Skin epidermis (tissue), 12 donors: ENCODE results near the gene HBQ1.
"Not testable (repeated sequence)": the region's sequence is repeated elsewhere in the genome, so short reads cannot be mapped to it uniquely, and the experiment has no call there.

ENCODE experiments used
- H3K27ac ChIP-seq, 21 experiments: fragments of 200-600 bp; sonication (generic) in 11 of 21; one replicate each; pipeline ENCODE4 v1.5.0; 2020; ENCODE audit warnings: mild to moderate bottlenecking in 3 of 21, inconsistent platforms in 2 of 21, moderate library complexity in 2 of 21
- H3K4me3 ChIP-seq, 7 experiments: fragments of 200-600 bp; sonication (generic) in 2 of 7; one replicate each; pipeline ENCODE4 v1.5.0; 2020; ENCODE audit warnings: inconsistent platforms in 2 of 7, mild to moderate bottlenecking in 2 of 7, moderate library complexity in 1 of 7

The HBQ1 gene

GRCh38 chr16:180101-180675 is at the start of gene HBQ1:
HBQ1 (plus strand) TSS chr16:180459; CDS start chr16:180487, 28 bp downstream.
- Histone ChIP-seq H3K27ac (no peak within 1 kb of the TSS), H3K4me3 (peak within 1 kb of the TSS in 5 of 7 experiments; percentile 1 to 16 (median 14))

- Histone ChIP-seq H3K4me3 (no peak overlapping the region), H3K27ac (no peak overlapping the region)
These were observed 49.6 kb upstream of the HBQ1 start for GRCh38 chr16:130533-131173.

GRCh38 chr16:132120-132519 is 48.1 kb upstream of the HBQ1 start:
- no peak overlapping the region for H3K27ac ChIP-seq

GRCh38 chr16:133716-134115 is 46.5 kb upstream of the HBQ1 start:
- H3K4me3 ChIP-seq, result no peak overlapping the region

More at GRCh38 chr16:132120-132519, 48.1 kb upstream of the HBQ1 start:
- no peak overlapping the region for H3K4me3 ChIP-seq

GRCh38 chr16:138049-138417 is 42.2 kb upstream of the HBQ1 start:
- Histone ChIP-seq H3K4me3 (peak overlapping the region; percentile 50 to 81 (median 62)), H3K27ac (peak overlapping the region; percentile 8 to 93 (median 87))

More at GRCh38 chr16:133716-134115, 46.5 kb upstream of the HBQ1 start:
- no peak overlapping the region for H3K27ac ChIP-seq

- Histone ChIP-seq H3K4me3 (no peak overlapping the region), H3K27ac (no peak overlapping the region)
These were observed 39.9 kb upstream of the HBQ1 start for GRCh38 chr16:140175-140857.

- Histone ChIP-seq H3K4me3 (no peak overlapping the region), H3K27ac (no peak overlapping the region)
These were observed 37.8 kb upstream of the HBQ1 start for GRCh38 chr16:142405-142967.

- no peak overlapping the region for H3K27ac ChIP-seq
- H3K4me3 ChIP-seq, result no peak overlapping the region
These were observed 37.2 kb upstream of the HBQ1 start for GRCh38 chr16:143047-143446.

- no peak overlapping the region for H3K27ac ChIP-seq
- H3K4me3 ChIP-seq, result no peak overlapping the region
These were observed 36.8 kb upstream of the HBQ1 start for GRCh38 chr16:143456-143855.

- Histone ChIP-seq H3K4me3 (no peak overlapping the region), H3K27ac (no peak overlapping the region)
These were observed 35.4 kb upstream of the HBQ1 start for GRCh38 chr16:144797-145252.

- Histone ChIP-seq H3K4me3 (no peak overlapping the region), H3K27ac (no peak overlapping the region)
These were observed 33.6 kb upstream of the HBQ1 start for GRCh38 chr16:146646-147045.

GRCh38 chr16:149024-149660 is 31.1 kb upstream of the HBQ1 start:
- no peak overlapping the region for H3K4me3 ChIP-seq
- no peak overlapping the region for H3K27ac ChIP-seq

- H3K4me3 ChIP-seq, result no peak within 1 kb of the TSS
These were observed 27.8 kb upstream of the HBQ1 start, which contains the start of gene HBZ for GRCh38 chr16:152141-153128. HBZ (plus strand) TSS chr16:152644; CDS start chr16:152910, 266 bp downstream.

GRCh38 chr16:153129-153521 is 27.1 kb upstream of the HBQ1 start:
- not testable (repeated sequence) for H3K27ac ChIP-seq, H3K4me3 ChIP-seq

More at GRCh38 chr16:152141-153128, 27.8 kb upstream of the HBQ1 start, which contains the start of gene HBZ:
- no peak within 1 kb of the TSS for H3K27ac ChIP-seq

- not testable (repeated sequence) for H3K27ac ChIP-seq, H3K4me3 ChIP-seq
These were observed 26.6 kb upstream of the HBQ1 start for GRCh38 chr16:153550-154216.

GRCh38 chr16:154217-155030 is 25.8 kb upstream of the HBQ1 start:
- H3K27ac ChIP-seq, result peak overlapping the region in 3 of 21 experiments; percentile 26 to 40 (median 35)
- H3K4me3 ChIP-seq, result peak overlapping the region; percentile 15 to 45 (median 31)

- H3K4me3 ChIP-seq, result peak overlapping the region in 1 of 7 experiments; percentile 31
- no peak overlapping the region for H3K27ac ChIP-seq
These were observed 25.2 kb upstream of the HBQ1 start for GRCh38 chr16:155031-155398.
